Middle frontal gyrus (tissue), 1 donor: ENCODE measurements around the gene SNED1.
A peak's percentile ranks its signal among the peaks of the same experiment; 100 is the strongest.
"Not testable (repeated sequence)": the region's sequence is repeated elsewhere in the genome, so short reads cannot be mapped to it uniquely, and the experiment has no call there.

Source experiments
- DNase-seq: peaks from one replicate; pipeline ENCODE4 v3.0.0-alpha.2; 2015; ENCODE audit warnings: low spot score; ENCODE audit errors: extremely low spot score

Gene SNED1

GRCh38 chr2:241082341-241083090 lies 84.1 kb downstream of the SNED1 start:
- DNase-seq = no peak

- DNase-seq = no peak
Observed at GRCh38 chr2:241083091-241083415, 84.6 kb downstream of the SNED1 start.

DNA sequence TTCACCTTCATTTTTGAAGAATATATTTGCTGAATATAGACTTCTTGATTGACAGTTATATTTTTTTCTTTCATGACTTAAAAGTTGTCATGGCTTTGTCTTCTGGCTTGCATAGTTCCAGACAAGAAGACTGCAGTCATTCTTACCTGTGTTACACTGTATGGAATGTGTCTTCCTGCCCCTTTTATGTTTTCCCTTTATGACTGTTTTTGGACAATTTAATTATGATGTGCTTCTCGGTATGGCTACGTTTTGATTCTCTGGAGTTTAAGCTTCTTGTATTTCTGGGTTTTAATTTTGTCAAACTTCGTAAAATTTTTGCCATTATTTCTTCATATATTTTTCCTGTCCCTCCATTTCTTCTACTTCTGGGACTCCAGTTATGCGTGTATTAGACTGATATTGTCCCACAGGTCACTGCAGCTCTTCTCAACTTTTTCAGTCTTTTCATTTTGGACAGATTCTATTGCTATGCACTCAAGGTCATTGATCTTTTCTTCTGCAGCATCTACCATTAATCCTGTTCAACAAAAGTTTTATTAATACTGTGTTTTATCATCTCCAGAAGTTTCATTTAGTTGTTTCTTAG lies 86.5 kb downstream of the SNED1 start:
- no peak for DNase-seq

- DNase-seq = no peak
Observed at GRCh38 chr2:241087420-241088268, 89.2 kb downstream of the SNED1 start.

GRCh38 chr2:241088376-241088775 lies 90.0 kb downstream of the SNED1 start:
- DNase-seq = no peak

DNA sequence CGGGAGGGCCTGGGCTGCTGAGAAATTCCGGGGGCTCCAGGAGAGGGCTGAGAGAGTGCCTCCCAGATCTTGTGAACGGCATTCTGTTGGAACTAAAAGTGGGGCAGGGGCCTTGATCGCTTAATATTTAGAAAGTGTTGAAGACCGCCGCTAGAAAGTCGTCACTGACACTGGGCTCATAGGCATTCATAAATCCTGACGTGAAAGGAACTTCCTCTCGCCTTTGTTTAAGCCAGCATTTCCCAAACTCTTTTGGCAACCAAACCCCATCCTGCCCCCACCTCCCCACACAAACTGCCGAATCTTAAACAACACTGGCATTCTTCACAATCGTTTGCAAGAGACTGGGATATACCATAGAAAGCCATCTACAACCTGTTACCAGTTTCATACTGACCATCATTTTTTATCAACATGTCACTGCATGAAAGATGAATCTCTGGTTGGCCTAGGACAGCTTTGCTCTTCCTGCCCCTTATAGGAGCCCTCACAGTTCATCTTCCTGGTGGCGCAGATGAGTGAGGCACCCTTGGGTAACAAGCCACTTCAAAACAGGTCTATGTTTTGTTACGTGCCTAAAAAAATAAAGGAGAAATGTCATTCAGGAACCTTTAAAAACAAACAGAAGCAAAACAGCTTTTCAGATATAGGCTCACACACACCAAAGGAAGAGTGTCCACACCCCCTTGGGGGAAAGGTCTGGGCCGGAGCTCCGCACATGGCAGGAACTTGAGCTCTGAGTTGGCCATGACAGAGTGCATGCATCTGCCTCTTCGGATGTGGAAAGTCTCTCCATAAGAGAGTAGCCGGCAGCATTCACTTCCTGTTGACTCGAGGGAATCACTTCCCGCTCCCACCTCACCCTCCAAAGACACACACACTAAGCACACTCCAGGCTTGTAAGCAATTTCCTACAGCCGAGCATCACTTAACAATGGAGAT lies 90.6 kb downstream of the SNED1 start:
- DNase-seq = no peak

- DNase-seq = no peak
Observed at GRCh38 chr2:241091201-241091600, 92.8 kb downstream of the SNED1 start.

DNA sequence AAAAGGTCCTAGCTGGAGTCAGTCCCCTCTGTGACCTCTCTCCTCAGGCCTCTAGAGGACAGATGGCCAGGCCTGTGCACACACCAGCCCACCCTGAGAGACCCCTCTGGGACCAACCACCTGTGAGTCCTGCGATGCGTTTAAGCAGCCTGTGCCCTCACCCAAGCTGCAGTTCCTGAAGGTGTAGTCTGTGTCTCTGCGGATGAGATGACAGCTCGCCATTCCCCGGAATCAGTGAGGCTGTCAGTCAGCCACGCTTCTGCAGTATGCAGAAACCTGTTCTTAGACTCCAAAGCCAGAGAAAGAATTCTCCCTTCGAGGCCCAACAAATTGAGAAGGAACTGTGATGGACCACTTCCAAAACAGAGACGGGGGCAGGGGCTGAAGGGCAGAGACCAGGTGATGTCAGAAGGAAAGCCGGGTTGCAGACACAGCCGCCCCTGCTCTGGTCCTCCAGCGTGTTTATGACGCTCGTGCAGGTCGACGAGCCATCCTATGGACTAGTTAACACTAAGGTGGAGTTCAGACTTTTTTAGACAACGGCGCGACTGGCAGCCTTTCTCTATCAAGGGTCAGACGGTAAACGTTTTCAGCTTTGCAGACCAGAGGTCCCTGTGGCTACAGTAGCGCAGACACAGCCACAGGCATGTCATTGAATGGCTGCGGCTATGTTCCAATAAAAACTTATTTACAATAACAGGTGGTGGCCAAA lies 93.5 kb downstream of the SNED1 start:
- no peak for DNase-seq

GRCh38 chr2:241092677-241093076 lies 94.3 kb downstream of the SNED1 start:
- no peak for DNase-seq

DNA sequence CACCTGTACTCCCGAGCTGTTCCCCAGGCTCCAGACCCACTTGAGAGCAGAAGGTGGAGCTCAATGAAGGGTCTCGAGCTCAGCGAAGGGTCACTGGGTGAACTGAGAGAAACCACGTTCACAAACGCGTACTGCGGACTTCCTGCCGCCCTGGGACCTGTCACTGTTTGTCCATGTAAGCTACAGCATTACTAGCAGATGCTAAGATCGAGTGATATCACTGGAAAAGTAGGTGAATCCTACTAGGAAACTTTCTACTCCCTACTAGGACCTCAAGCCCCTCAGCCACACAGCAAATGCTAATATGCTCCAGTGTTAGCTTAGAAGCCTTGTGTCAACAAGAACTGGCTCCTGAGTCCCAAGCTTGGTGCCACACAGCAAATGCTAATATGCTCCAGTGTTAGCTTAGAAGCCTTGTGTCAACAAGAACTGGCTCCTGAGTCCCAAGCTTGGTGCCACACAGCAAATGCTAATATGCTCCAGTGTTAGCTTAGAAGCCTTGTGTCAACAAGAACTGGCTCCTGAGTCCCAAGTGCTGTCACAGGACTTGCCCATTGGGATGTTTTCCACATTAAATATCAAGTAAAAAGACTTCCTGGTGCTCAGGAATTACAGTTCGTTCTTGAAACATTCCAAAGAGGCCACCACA lies 94.8 kb downstream of the SNED1 start:
- not testable (repeated sequence) for DNase-seq

DNA sequence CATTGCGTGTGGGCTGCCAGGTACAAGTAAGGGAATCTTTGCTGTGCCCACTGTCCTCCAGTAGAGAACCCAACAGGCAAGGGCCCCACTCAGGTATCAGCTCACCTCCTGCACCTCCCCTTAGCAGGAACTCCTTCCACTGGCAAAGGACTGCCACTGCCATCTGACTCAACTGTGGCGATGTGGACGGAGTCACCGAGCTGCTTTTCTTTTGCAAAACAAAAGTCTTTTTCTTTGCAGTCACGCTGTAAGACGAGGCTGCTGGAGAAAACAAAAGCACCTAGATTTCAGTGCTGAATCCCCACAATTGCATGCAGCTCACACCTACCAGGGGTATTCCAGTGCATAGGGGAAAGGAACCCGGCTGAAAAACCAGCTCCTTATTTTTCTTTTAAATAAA lies 95.8 kb downstream of the SNED1 start:
- no peak for DNase-seq

DNA sequence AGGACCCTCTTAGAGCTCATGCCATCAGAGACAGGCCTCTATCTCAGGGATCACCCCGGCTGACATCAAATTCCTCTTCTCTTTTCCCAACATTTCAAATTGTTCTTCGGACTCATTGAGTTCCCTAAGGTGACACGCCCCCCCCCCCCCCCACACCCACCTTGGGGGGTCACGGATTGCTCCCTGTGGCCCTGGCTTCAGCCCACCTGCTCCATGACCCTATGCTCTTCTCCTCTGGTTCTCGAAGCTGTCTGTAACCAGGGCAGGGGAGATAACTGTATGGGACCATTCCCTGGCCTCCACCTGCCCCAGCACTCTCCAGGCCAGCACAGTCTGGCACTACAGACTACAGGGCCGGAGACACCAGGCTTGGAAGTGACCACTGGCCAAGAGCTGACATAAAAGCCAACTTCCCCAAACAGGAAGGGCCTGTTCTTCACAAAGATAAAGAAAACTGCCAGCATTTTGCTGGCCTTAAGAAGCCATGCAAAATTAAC lies 96.6 kb downstream of the SNED1 start:
- DNase-seq = no peak

DNA sequence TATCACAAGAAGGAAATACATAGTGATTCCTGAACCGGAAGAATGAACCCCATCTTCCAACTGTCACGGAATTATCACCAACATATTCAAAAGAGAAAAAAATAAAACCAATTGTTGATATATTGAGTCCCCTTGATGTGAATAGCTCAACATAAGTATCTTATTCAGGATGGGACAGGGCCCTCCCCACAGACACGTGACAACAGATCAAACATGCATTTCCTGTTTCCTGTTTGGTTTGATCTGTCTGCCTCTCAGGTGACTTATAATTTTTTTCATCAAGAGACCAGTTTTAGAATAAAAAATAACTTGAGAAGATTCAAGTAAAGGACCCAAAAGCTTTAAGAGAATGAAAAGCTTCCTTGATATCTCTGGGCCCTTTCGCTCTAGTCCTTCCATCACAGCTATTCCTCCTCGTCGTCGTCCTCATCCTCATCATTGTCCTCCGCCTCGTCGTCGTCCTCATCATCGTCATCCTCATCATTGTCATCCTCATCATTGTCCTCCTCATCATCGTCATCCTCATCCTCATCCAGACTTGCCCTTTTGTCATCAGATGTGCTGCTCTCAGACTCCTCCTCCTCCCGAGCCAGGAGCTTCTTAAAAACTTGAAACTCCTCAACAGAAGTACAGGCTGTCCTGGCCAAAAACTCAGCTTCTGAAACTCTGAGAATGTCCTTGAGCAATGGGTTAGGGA lies 97.3 kb downstream of the SNED1 start:
- DNase-seq = no peak

GRCh38 chr2:241096979-241097378 lies 98.6 kb downstream of the SNED1 start:
- DNase-seq = no peak

DNA sequence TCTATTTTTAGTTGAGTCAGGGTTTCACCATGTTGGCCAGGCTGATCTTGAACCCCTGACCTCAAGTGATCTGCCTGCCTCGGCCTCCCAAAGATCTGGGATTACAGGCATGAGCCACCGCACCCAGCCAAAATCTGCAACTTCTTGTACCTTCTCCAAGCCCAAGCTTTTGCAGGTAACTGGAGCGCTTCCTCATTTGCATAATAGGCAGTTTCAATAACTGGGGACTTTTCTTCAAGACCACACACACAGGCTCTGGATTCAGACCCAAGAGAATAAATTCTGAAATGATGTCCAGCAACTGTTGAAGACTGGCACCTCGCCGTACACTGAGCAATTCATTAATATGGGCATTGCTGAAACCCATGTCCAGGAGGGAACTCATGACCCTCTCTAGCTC lies 100.8 kb downstream of the SNED1 start:
- no peak for DNase-seq

GRCh38 chr2:241102239-241102803 lies 103.9 kb downstream of the SNED1 start, which contains the start of gene MTERF4:
TSS of gene MTERF4 (minus strand) at chr2:241102287. CDS start at chr2:241102273, 14 bp downstream.
- DNase-seq = peak; percentile 83

DNA sequence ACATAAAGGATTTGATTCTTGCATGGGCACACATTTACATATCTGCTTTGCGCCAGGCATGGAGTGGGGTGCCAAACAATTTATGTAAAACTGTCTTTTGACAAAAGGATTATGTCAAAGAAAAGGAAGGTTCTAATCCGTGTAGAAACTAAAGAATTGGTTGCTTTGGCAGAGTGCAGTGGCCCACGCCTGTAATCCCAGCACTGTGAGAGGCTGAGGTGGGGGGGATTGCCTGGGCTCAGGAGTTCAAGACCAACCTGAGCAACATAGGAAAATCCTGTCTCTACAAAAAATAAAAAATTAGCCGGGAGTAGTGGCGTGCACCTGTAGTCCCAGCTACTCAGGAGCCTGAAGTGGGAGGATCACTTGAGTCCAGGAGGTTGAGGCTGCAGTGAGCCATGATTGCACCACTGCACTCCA lies 104.8 kb downstream of the SNED1 start:
- DNase-seq = no peak

DNA sequence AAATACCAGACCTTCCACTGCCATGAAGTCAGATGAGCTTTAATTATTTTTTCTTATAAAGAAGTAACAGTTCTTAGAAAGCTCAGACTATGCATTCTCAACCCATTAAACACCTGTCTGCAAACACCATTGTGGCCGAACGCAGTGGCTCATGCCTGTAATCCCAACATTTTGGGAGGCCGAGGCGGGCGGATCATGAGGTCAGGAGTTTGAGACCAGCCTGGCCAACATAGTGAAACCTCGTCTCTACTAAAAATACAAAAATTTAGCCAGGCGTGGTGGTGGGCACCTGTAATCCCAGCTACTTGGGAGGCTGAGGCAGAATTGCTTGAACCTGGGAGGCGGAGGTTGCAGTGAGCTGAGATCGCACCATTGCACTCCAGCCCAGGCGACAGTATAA lies 106.2 kb downstream of the SNED1 start:
- not testable (repeated sequence) for DNase-seq

- DNase-seq = no peak
Observed at GRCh38 chr2:241105641-241106040, 107.2 kb downstream of the SNED1 start.
